ENCODE data around the gene VIPR2. TPM values are rescaled to one million over a fixed set of nuclear protein-coding genes. Genes with fewer than 3 reads are reported as not detected.

Gene VIPR2, protein sequence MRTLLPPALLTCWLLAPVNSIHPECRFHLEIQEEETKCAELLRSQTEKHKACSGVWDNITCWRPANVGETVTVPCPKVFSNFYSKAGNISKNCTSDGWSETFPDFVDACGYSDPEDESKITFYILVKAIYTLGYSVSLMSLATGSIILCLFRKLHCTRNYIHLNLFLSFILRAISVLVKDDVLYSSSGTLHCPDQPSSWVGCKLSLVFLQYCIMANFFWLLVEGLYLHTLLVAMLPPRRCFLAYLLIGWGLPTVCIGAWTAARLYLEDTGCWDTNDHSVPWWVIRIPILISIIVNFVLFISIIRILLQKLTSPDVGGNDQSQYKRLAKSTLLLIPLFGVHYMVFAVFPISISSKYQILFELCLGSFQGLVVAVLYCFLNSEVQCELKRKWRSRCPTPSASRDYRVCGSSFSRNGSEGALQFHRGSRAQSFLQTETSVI
- total RNA-seq (1 to 10 TPM in 1 of 5 experiments, under 1 TPM in 2, not detected in 2; 0.27 to 1.3 (median 0.98) TPM), polyA plus RNA-seq (not detected), total RNA-seq (not detected)

DNA sequence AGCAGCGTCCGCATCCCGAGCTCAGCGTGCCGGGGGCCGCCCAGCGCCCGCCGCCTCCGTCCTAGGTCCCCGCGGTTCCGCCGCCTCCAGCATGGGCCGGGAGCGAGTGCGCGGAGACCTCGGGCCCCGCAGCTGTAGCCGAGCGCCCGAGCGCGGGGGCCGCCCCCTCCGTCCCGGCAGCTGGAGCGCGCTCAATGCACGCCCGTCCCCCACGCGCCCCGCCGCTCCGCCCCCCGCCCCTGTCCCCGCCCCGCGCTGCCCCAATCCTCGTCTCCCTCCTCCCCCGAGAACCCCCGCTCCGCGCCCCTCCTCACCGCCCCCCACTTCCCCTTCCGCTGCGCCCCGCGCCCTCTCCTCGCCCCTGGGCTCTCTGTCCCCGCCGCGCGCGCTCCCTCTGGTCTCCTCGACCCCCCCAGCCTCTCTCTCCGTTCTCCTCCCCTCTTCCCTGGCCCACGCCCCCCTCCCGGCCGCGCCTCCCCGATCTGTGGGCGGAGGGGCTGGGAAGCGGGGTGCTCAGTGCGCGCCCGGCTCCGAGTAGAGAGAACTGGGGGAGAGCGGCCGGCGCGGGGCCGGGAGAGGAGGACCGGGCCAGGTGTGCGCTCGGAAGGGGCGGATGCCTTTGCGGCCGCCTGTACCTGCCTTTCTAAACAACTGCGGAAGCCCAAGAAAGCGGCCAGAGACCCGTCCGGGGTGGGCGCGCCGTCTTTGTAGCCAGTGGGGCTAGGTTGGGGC lies at the start of gene VIPR2:
Gene VIPR2 (minus strand): TSS at position 110 of the 732 bp plus-strand sequence. CDS start 96 bp downstream, at position 14.
- intact Hi-C loops (cut with micrococcal nuclease) = loop anchor here in 1 of 2 donors (5.0 kb wide), 2 partner anchors 52 to 93 kb away; no protein-coding TSS in a partner anchor
- Histone ChIP-seq H3K4me1 (ENCODE audit: control insufficient read depth in 2 of 2, insufficient read depth in 2 of 2, low read length in 2 of 2) (peaks cover 0 to 8% of the 10 kb centered on the region in 2 donors), H3K36me3 (ENCODE audit: control insufficient read depth in 2 of 3, insufficient read depth in 3 of 3, low read length in 3 of 3) (no peaks in the 10 kb centered on the region), H3K27ac (ENCODE audit: low read depth, low read length) (no peak within 1 kb of the TSS), H3K4me3 (ENCODE audit: low read length) (peak within 1 kb of the TSS; percentile 43), H3K27me3 (ENCODE audit: control insufficient read depth in 2 of 2, insufficient read depth in 2 of 2, low read length in 2 of 2) (peaks cover 5 to 11% of the 10 kb centered on the region in 2 donors), H3K9me3 (ENCODE audit: control insufficient read depth in 2 of 3, low read length in 3 of 3) (no peaks in the 10 kb centered on the region)
- Mint-ChIP-seq H3K27me3 (peaks cover 22 to 33% (median 32%) of the 10 kb centered on the region in 5 donors), H3K4me1 (peaks cover 0 to 14% (median 6%) of the 10 kb centered on the region in 7 donors), H3K9me3 (peaks cover 0 to 2% (median 0%) of the 10 kb centered on the region in 11 donors), H3K36me3 (no peaks in the 10 kb centered on the region), H3K27ac (no peak within 1 kb of the TSS), H3K4me3 (peak within 1 kb of the TSS; percentile 32 to 83 (median 71))
- DNase-seq (peak in 5 of 9 donors; percentile 9 to 48 (median 11)), ATAC-seq (peak; percentile 59)
- ChIA-PET POLR2A (no interaction called here), CTCF (no interaction called here)

DNA sequence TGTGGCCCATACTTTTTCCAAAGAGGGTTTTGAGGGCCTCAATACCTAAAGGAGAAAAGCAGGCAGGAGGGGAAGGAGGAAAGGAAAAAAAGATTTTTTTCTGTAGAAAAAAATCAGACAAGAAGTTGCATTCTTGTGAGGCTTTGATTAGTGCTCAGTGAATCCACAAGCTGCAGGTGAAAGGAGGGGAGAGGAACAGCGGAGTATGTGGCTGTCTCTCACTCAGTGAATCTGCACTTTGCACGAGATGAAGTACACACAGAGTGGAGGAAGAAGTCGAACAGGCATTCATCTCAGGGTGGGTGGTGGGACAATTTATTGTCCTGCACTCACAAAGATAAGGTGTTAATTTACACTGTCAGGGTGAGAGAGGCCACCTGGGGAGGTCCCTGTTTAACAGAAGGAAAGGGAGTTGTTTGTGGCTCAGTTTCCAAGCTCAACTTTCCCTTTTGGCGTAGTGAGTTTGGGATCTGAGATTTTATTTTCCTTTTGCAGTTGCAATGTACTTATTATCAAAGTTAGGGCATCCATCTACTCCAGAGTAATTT lies 49.0 kb upstream of the VIPR2 start:
- H3K9me3 ChIP-seq (ENCODE audit: control insufficient read depth in 2 of 3, low read length in 3 of 3) = no peaks in the 10 kb centered on the region
- H3K27ac ChIP-seq (ENCODE audit: low read depth, low read length) = no peak overlapping the region
- peaks cover 23 to 50% (median 43%) of the 10 kb centered on the region in 7 donors for H3K4me1 Mint-ChIP-seq
- peaks cover 0 to 3% (median 0%) of the 10 kb centered on the region in 5 donors for H3K27me3 Mint-ChIP-seq
- no peaks in the 10 kb centered on the region for H3K27me3 ChIP-seq (ENCODE audit: control insufficient read depth in 2 of 2, insufficient read depth in 2 of 2, low read length in 2 of 2)
- H3K9me3 Mint-ChIP-seq = peaks cover 0 to 5% (median 0%) of the 10 kb centered on the region in 11 donors
- no peaks in the 10 kb centered on the region for H3K36me3 ChIP-seq (ENCODE audit: control insufficient read depth in 2 of 3, insufficient read depth in 3 of 3, low read length in 3 of 3)
- ChIA-PET POLR2A (no interaction called here), CTCF (no interaction called here)
- no peak for DNase-seq
- peaks cover 37 to 50% of the 10 kb centered on the region in 2 donors for H3K4me1 ChIP-seq (ENCODE audit: control insufficient read depth in 2 of 2, insufficient read depth in 2 of 2, low read length in 2 of 2)
- H3K27ac Mint-ChIP-seq = peak overlapping the region in 4 of 9 donors; percentile 36 to 58 (median 48)
- ATAC-seq = no peak
- peaks cover 0 to 7% (median 1%) of the 10 kb centered on the region in 5 donors for H3K36me3 Mint-ChIP-seq
- no peak overlapping the region for H3K4me3 ChIP-seq (ENCODE audit: low read length)
- intact Hi-C loops (cut with micrococcal nuclease) = no loop called here
- no peak overlapping the region for H3K4me3 Mint-ChIP-seq

DNA sequence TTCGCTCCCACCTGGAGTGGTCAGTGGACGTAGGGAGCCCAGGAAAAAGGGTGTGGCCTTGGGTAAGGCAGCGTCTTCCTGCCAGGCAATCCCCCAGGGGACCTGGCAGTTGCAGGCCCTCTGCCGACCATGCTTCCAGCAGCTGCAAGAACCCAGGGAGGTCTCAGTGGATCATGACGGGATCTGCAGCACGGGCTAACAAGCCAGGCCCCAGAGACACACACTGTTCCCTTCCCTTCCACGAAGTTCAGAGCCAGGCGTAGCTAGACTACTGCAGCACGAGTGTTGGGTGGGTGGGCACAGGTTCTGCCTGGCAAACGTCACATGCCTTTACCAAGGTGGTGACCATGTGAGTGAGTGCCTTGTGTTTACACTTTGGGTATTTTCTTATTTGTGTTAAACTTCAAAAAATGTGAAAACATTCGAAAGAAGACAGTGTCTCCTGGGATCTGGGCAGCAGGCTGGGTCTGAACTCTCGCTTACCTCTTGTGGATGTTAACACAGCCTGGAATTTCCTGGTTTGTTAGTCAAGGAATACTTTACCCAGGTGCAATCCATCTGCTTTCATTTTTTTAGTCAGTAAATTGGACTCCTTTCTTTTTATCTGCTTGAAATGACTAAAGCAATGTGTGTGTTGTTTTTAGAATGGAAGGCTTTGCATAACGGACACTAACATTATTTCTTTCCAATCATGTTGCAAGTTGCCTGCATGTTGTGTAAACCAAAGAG lies 48.2 kb upstream of the VIPR2 start:
- H3K4me1 ChIP-seq (ENCODE audit: control insufficient read depth in 2 of 2, insufficient read depth in 2 of 2, low read length in 2 of 2) = peaks cover 30 to 42% of the 10 kb centered on the region in 2 donors
- H3K4me1 Mint-ChIP-seq = peaks cover 16 to 42% (median 37%) of the 10 kb centered on the region in 7 donors

DNA sequence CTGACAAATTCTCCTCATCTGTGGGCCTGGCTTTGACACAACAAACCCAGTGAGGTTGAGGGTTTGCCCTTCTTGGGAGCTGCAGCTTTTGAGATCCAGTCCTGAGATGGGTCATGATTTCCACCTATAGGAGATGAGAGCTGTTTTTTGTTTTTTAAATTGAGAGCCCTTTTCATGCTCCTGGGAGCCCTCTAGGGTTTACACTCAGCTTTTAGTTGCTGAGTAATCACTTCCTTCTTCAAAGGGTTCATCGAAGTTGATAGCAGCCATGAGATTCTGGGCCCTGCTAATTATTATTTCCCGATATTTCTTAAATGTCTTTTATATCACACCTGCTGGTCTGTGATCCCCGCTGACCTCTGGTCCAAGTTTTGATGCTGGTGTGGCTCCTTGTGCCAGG lies 47.3 kb upstream of the VIPR2 start:
- H3K27ac ChIP-seq (ENCODE audit: low read depth, low read length) = no peak overlapping the region
- ATAC-seq (no peak), DNase-seq (no peak)
- ChIA-PET POLR2A (no interaction called here), CTCF (no interaction called here)
- Mint-ChIP-seq H3K9me3 (peaks cover 0 to 10% (median 0%) of the 10 kb centered on the region in 11 donors), H3K4me3 (no peak overlapping the region), H3K4me1 (peaks cover 7 to 34% (median 28%) of the 10 kb centered on the region in 7 donors), H3K36me3 (peaks cover 0 to 7% (median 1%) of the 10 kb centered on the region in 5 donors), H3K27me3 (peaks cover 0 to 8% (median 2%) of the 10 kb centered on the region in 5 donors), H3K27ac (no peak overlapping the region)
- H3K4me3 ChIP-seq (ENCODE audit: low read length) = no peak overlapping the region
- H3K4me1 ChIP-seq (ENCODE audit: control insufficient read depth in 2 of 2, insufficient read depth in 2 of 2, low read length in 2 of 2) = peaks cover 21 to 36% of the 10 kb centered on the region in 2 donors
- no peaks in the 10 kb centered on the region for H3K36me3 ChIP-seq (ENCODE audit: control insufficient read depth in 2 of 3, insufficient read depth in 3 of 3, low read length in 3 of 3)
- H3K9me3 ChIP-seq (ENCODE audit: control insufficient read depth in 2 of 3, low read length in 3 of 3) = no peaks in the 10 kb centered on the region
- intact Hi-C loops (cut with micrococcal nuclease) = no loop called here
- no peaks in the 10 kb centered on the region for H3K27me3 ChIP-seq (ENCODE audit: control insufficient read depth in 2 of 2, insufficient read depth in 2 of 2, low read length in 2 of 2)

More for the DNA sequence above, 48.2 kb upstream of the VIPR2 start:
- Mint-ChIP-seq H3K27ac (peak overlapping the region in 2 of 9 donors; percentile 43 to 54), H3K9me3 (peaks cover 0 to 5% (median 0%) of the 10 kb centered on the region in 11 donors), H3K27me3 (peaks cover 0 to 6% (median 0%) of the 10 kb centered on the region in 5 donors), H3K4me3 (no peak overlapping the region), H3K36me3 (peaks cover 0 to 7% (median 1%) of the 10 kb centered on the region in 5 donors)
- no peaks in the 10 kb centered on the region for H3K27me3 ChIP-seq (ENCODE audit: control insufficient read depth in 2 of 2, insufficient read depth in 2 of 2, low read length in 2 of 2)
- DNase-seq (no peak), ATAC-seq (no peak)
- intact Hi-C loops (cut with micrococcal nuclease) = no loop called here
- H3K27ac ChIP-seq (ENCODE audit: low read depth, low read length) = no peak overlapping the region
- ChIA-PET POLR2A (no interaction called here), CTCF (no interaction called here)
- no peaks in the 10 kb centered on the region for H3K9me3 ChIP-seq (ENCODE audit: control insufficient read depth in 2 of 3, low read length in 3 of 3)
- H3K36me3 ChIP-seq (ENCODE audit: control insufficient read depth in 2 of 3, insufficient read depth in 3 of 3, low read length in 3 of 3) = no peaks in the 10 kb centered on the region
- H3K4me3 ChIP-seq (ENCODE audit: low read length) = no peak overlapping the region

DNA sequence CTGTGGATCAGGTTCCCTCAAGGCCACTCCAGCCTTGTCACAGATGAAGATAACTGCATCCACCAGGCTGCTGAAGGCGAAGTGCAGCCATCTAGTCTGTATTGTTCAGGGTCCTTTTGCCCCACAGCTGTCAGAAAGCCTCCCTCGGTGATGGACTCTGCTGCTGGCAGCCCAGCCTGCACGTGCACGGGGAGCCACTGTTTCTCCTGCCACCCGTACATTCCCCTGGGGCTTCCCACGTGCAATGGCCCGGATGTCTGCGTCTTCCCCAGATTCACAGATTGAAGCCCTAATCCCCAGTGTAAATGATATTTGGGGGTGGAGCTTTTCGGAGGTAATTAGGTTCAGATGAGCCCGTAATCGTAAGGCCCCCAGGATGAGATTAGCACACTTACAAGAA lies 46.6 kb upstream of the VIPR2 start:
- Histone ChIP-seq H3K36me3 (ENCODE audit: control insufficient read depth in 2 of 3, insufficient read depth in 3 of 3, low read length in 3 of 3) (no peaks in the 10 kb centered on the region), H3K4me1 (ENCODE audit: control insufficient read depth in 2 of 2, insufficient read depth in 2 of 2, low read length in 2 of 2) (peaks cover 13 to 28% of the 10 kb centered on the region in 2 donors), H3K27me3 (ENCODE audit: control insufficient read depth in 2 of 2, insufficient read depth in 2 of 2, low read length in 2 of 2) (no peaks in the 10 kb centered on the region), H3K4me3 (ENCODE audit: low read length) (no peak overlapping the region), H3K9me3 (ENCODE audit: control insufficient read depth in 2 of 3, low read length in 3 of 3) (no peaks in the 10 kb centered on the region), H3K27ac (ENCODE audit: low read depth, low read length) (no peak overlapping the region)
- no peak for ATAC-seq
- H3K27ac Mint-ChIP-seq = no peak overlapping the region
- intact Hi-C loops (cut with micrococcal nuclease) = no loop called here
- H3K4me3 Mint-ChIP-seq = no peak overlapping the region
- H3K4me1 Mint-ChIP-seq = peaks cover 0 to 26% (median 22%) of the 10 kb centered on the region in 7 donors
- peaks cover 0 to 13% (median 5%) of the 10 kb centered on the region in 5 donors for H3K36me3 Mint-ChIP-seq
- ChIA-PET CTCF (no interaction called here), POLR2A (no interaction called here)
- DNase-seq = no peak
- H3K27me3 Mint-ChIP-seq = peaks cover 6 to 16% (median 10%) of the 10 kb centered on the region in 5 donors
- H3K9me3 Mint-ChIP-seq = peaks cover 0 to 18% (median 5%) of the 10 kb centered on the region in 11 donors

DNA sequence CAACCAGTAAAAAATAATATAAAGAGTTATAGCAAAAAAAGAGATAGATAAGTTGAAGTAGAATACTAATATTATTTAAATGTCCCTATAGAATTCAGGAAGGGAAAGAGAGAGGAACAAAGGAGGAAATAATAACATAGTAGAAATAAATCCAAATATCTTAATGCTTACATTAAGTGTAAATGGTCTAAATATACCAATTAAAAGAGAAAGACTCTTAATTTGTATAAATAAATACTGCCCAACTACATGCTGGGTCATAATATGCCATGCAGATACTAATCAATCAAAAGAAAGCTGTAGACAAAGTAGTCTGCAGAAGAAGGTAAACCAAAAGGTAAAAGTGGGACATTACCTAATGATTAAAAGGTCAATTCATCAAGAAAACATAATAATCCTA lies 43.3 kb upstream of the VIPR2 start:
- H3K9me3 ChIP-seq (ENCODE audit: control insufficient read depth in 2 of 3, low read length in 3 of 3) = no peaks in the 10 kb centered on the region
- no peak overlapping the region for H3K27ac ChIP-seq (ENCODE audit: low read depth, low read length)
- peaks cover 15 to 39% (median 36%) of the 10 kb centered on the region in 5 donors for H3K27me3 Mint-ChIP-seq
- H3K4me1 Mint-ChIP-seq = peaks cover 0 to 5% (median 0%) of the 10 kb centered on the region in 7 donors
- CTCF ChIA-PET = interaction anchor here (0.6 kb wide), 1 partner anchor 140 kb away, joined by 5 read pairs; no protein-coding TSS in a partner anchor
- H3K36me3 Mint-ChIP-seq = peaks cover 0 to 17% (median 8%) of the 10 kb centered on the region in 5 donors
- no peaks in the 10 kb centered on the region for H3K36me3 ChIP-seq (ENCODE audit: control insufficient read depth in 2 of 3, insufficient read depth in 3 of 3, low read length in 3 of 3)
- POLR2A ChIA-PET = no interaction called here
- ATAC-seq (no peak), DNase-seq (no peak)
- no peak overlapping the region for H3K4me3 ChIP-seq (ENCODE audit: low read length)
- peaks cover 0 to 11% of the 10 kb centered on the region in 2 donors for H3K4me1 ChIP-seq (ENCODE audit: control insufficient read depth in 2 of 2, insufficient read depth in 2 of 2, low read length in 2 of 2)
- H3K4me3 Mint-ChIP-seq = no peak overlapping the region
- H3K27me3 ChIP-seq (ENCODE audit: control insufficient read depth in 2 of 2, insufficient read depth in 2 of 2, low read length in 2 of 2) = no peaks in the 10 kb centered on the region
- intact Hi-C loops (cut with micrococcal nuclease) = no loop called here
- no peak overlapping the region for H3K27ac Mint-ChIP-seq
- peaks cover 3 to 38% (median 15%) of the 10 kb centered on the region in 11 donors for H3K9me3 Mint-ChIP-seq
